Inflammatory macrophage treated with lipopolysaccharide for 1 hour (primary cell): ENCODE results near the gene TRIM66.
A peak's percentile ranks its signal among the peaks of the same experiment; 100 is the strongest.

Experiments used
- DNase-seq, 2 donors: peaks; one replicate each; pipeline ENCODE4 v3.0.0-alpha.2; 2020 to 2022

The TRIM66 gene

GRCh38 chr11:8714622-8715225 is 32.3 kb upstream of the TRIM66 start:
- no peak for DNase-seq

GRCh38 chr11:8713760-8714454 is 31.4 kb upstream of the TRIM66 start:
- no peak for DNase-seq

- no peak for DNase-seq
Measured at GRCh38 chr11:8712506-8712905, 30.0 kb upstream of the TRIM66 start.

GRCh38 chr11:8711895-8712442 is 29.5 kb upstream of the TRIM66 start:
- DNase-seq: no peak

GRCh38 chr11:8709777-8710176 is 27.3 kb upstream of the TRIM66 start:
- no peak for DNase-seq

- no peak for DNase-seq
Measured at GRCh38 chr11:8709002-8709672, 26.7 kb upstream of the TRIM66 start.

GRCh38 chr11:8707541-8708191 is 25.2 kb upstream of the TRIM66 start:
- no peak for DNase-seq

GRCh38 chr11:8706673-8707432 is 24.4 kb upstream of the TRIM66 start:
- no peak for DNase-seq

- peak; percentile 69 to 70 for DNase-seq
Measured at GRCh38 chr11:8705146-8705545, 22.7 kb upstream of the TRIM66 start.

GRCh38 chr11:8704136-8704535 is 21.7 kb upstream of the TRIM66 start:
- DNase-seq: peak in 1 of 2 donors; percentile 23

GRCh38 chr11:8702598-8702915 is 20.1 kb upstream of the TRIM66 start:
- no peak for DNase-seq

GRCh38 chr11:8701891-8702597 is 19.6 kb upstream of the TRIM66 start:
- no peak for DNase-seq

GRCh38 chr11:8699903-8700302 is 17.4 kb upstream of the TRIM66 start:
- no peak for DNase-seq

- DNase-seq: no peak
Measured at GRCh38 chr11:8698917-8699441, 16.5 kb upstream of the TRIM66 start.

GRCh38 chr11:8698379-8698851 is 15.9 kb upstream of the TRIM66 start:
- DNase-seq: no peak

- peak; percentile 23 to 41 for DNase-seq
Measured at GRCh38 chr11:8697054-8697453, 14.6 kb upstream of the TRIM66 start.

GRCh38 chr11:8694137-8694536 is 11.7 kb upstream of the TRIM66 start:
- no peak for DNase-seq

GRCh38 chr11:8693555-8693954 is 11.1 kb upstream of the TRIM66 start:
- DNase-seq: no peak

- no peak for DNase-seq
Measured at GRCh38 chr11:8693010-8693551, 10.6 kb upstream of the TRIM66 start.

- DNase-seq: no peak
Measured at GRCh38 chr11:8692417-8692816, 10.0 kb upstream of the TRIM66 start.

- no peak for DNase-seq
Measured at GRCh38 chr11:8691601-8692000, 9.1 kb upstream of the TRIM66 start.
